GM23338 (cell line): ENCODE measurements around the gene ZNF830.

Source experiments
- CREB1 ChIP-seq: fragments of 250-450 bp; sonication (Bioruptor Pico); IDR thresholded peaks from 2 replicates; pipeline ENCODE4 v1.5.0; 2020; ENCODE audit warnings: low read depth, mild to moderate bottlenecking, moderate library complexity
- EZH2 ChIP-seq: fragments of 200-600 bp; sonication (generic); IDR thresholded peaks from one replicate; pipeline ENCODE4 v1.8.0; 2017; ENCODE audit warnings: antibody characterized with exemption, mild to moderate bottlenecking, low read depth; ENCODE audit not compliant: unreplicated experiment
- EZH2phosphoT487 ChIP-seq: fragments of 200-600 bp; sonication (generic); IDR thresholded peaks from one replicate; pipeline ENCODE4 v1.8.1; 2018; ENCODE audit warnings: antibody characterized with exemption; ENCODE audit not compliant: unreplicated experiment
- JUNB ChIP-seq: IDR thresholded peaks from one replicate; pipeline ENCODE4 v1.6.1; 2016; ENCODE audit warnings: antibody characterized with exemption; ENCODE audit not compliant: unreplicated experiment
- POLR2AphosphoS5 ChIP-seq: IDR thresholded peaks from 2 replicates; pipeline ENCODE4 v1.6.1; 2016; ENCODE audit warnings: antibody characterized with exemption, low read depth
- TF ChIP-seq, protein P1 (sequence below), 2 experiments: fragments of 200-600 bp in 1 of 2; sonication (generic) in 1 of 2; conservative IDR thresholded peaks; 2 replicates each; pipeline versions ENCODE4 v1.5.1 to v1.6.1; 2016 to 2017; ENCODE audit warnings: antibody characterized with exemption in 2 of 2, low read depth in 2 of 2, mild to moderate bottlenecking in 2 of 2, moderate library complexity in 1 of 2
- TF ChIP-seq, protein P2 (sequence below): IDR thresholded peaks from one replicate; pipeline ENCODE4 v1.6.1; 2018; ENCODE audit warnings: antibody characterized with exemption; ENCODE audit not compliant: unreplicated experiment
- TF ChIP-seq, protein P3 (sequence below): IDR thresholded peaks from 2 replicates; pipeline ENCODE4 v1.6.1; 2016; ENCODE audit warnings: antibody characterized with exemption

GRCh38 chr17:35010093-35010492 lies 48.8 kb downstream of the ZNF830 start:
- TF ChIP-seq EZH2: no peak
- TF ChIP-seq EZH2phosphoT487: no peak
- TF ChIP-seq, protein P1, sequence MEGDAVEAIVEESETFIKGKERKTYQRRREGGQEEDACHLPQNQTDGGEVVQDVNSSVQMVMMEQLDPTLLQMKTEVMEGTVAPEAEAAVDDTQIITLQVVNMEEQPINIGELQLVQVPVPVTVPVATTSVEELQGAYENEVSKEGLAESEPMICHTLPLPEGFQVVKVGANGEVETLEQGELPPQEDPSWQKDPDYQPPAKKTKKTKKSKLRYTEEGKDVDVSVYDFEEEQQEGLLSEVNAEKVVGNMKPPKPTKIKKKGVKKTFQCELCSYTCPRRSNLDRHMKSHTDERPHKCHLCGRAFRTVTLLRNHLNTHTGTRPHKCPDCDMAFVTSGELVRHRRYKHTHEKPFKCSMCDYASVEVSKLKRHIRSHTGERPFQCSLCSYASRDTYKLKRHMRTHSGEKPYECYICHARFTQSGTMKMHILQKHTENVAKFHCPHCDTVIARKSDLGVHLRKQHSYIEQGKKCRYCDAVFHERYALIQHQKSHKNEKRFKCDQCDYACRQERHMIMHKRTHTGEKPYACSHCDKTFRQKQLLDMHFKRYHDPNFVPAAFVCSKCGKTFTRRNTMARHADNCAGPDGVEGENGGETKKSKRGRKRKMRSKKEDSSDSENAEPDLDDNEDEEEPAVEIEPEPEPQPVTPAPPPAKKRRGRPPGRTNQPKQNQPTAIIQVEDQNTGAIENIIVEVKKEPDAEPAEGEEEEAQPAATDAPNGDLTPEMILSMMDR (conservative IDR thresholded peaks at IDR 0.05; ENCODE audit: low read depth in 2 of 2): no peak
- TF ChIP-seq, protein P2, sequence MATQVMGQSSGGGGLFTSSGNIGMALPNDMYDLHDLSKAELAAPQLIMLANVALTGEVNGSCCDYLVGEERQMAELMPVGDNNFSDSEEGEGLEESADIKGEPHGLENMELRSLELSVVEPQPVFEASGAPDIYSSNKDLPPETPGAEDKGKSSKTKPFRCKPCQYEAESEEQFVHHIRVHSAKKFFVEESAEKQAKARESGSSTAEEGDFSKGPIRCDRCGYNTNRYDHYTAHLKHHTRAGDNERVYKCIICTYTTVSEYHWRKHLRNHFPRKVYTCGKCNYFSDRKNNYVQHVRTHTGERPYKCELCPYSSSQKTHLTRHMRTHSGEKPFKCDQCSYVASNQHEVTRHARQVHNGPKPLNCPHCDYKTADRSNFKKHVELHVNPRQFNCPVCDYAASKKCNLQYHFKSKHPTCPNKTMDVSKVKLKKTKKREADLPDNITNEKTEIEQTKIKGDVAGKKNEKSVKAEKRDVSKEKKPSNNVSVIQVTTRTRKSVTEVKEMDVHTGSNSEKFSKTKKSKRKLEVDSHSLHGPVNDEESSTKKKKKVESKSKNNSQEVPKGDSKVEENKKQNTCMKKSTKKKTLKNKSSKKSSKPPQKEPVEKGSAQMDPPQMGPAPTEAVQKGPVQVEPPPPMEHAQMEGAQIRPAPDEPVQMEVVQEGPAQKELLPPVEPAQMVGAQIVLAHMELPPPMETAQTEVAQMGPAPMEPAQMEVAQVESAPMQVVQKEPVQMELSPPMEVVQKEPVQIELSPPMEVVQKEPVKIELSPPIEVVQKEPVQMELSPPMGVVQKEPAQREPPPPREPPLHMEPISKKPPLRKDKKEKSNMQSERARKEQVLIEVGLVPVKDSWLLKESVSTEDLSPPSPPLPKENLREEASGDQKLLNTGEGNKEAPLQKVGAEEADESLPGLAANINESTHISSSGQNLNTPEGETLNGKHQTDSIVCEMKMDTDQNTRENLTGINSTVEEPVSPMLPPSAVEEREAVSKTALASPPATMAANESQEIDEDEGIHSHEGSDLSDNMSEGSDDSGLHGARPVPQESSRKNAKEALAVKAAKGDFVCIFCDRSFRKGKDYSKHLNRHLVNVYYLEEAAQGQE: no peak
- TF ChIP-seq POLR2AphosphoS5: no peak
- no peak for TF ChIP-seq JUNB
- TF ChIP-seq CREB1 (CRISPR knock-in tag): no peak
- TF ChIP-seq, protein P3, sequence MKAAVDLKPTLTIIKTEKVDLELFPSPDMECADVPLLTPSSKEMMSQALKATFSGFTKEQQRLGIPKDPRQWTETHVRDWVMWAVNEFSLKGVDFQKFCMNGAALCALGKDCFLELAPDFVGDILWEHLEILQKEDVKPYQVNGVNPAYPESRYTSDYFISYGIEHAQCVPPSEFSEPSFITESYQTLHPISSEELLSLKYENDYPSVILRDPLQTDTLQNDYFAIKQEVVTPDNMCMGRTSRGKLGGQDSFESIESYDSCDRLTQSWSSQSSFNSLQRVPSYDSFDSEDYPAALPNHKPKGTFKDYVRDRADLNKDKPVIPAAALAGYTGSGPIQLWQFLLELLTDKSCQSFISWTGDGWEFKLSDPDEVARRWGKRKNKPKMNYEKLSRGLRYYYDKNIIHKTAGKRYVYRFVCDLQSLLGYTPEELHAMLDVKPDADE: no peak
